ENCODE data around the gene REG4.

Gene REG4

DNA sequence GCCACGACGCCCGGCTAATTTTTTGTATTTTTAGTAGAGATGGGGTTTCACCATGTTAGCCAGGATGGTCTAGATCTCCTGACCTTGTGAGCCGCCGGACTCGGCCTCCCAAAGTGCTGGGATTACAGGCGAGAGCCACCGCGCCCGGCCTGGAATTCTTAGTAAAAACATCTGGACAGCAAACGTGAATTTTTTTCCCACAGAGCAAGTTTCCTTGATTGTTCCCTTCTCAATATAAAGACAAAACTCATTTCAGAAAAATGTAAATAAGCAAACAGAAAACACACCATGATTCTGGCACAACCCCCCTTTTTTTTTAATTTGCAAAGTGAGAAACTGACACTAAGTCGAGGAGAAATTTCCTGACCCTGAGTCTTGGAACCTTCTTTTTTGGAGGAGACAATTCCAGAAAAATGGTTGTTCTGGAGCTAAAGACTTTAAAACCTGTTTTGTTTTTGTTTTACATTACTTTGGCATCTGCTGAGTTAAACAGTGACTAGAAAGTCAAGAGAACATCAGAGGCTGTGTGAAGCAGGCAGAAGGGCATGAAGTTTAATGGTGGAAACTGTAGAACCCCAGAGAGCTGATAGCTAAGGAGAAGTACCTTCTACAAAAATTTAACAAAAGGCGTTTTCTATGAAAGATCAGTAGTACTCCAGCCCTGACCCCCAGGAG, 32.2 kb downstream of the REG4 start:
- no peak for DNase-seq

DNA sequence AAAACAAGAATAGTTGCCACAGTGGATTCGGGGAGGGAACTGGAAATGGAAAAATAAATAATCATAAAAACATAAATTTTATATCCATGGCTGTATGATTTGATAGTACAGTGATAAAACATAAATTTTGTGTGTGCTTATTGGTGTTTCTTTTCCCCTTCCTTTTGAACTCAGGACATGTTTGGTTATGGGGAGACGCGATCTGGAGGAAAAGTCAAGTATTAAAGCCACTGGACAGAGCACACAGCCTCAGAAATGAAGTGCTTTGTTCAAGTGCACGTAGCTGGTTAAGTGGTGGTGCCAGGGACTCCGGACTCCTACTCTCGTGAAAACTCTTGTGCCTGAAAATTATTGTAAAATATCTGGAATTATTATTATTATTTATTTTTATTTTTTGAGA, 32.9 kb downstream of the REG4 start:
- no peak for DNase-seq

GRCh38 chr1:119774746-119775490, 36.3 kb downstream of the REG4 start:
- no peak for DNase-seq

GRCh38 chr1:119773711-119774241, 37.5 kb downstream of the REG4 start:
- no peak for DNase-seq

DNA sequence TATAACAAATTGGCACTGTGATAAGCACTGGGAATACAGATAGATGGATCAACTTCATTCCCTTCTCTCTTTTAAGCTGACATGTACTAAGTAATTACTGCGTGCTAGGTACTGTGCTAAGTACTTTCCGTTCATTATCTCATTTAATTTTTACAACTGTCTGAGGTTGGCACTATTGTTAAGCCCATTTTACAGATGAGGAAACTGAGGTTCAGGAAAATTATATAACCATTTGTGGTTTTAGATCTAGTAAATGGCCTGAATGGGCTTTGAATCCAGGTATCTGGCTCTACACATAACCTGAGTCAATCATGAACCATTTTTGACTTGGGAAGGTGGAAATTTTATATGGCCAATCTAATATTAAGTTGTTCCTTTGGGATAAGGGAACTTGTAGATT, 39.0 kb downstream of the REG4 start:
- DNase-seq: no peak

DNA sequence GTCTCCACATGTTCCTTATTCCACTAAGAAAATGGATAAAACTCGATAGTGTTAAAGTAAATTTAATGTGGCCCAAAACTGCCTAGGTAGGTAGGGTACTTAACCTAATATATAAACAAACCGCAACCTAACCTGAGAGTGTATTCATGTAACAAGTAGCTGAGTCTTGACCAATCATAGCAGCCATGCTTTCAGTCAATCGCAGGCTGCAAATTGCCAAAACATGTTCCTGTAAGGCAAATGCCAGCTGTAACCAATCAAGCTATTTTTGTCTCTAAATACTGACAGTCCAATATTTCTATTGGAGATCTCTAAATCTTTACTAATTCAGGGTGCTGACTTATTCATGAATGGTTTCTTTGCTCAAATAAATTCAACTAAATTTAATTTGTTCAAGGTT, 39.5 kb downstream of the REG4 start:
- DNase-seq: no peak

GRCh38 chr1:119771016-119771415, 40.2 kb downstream of the REG4 start:
- no peak for DNase-seq

- DNase-seq: no peak
Measured at GRCh38 chr1:119768778-119769177, 42.5 kb downstream of the REG4 start, which contains the start of gene HMGCS2. HMGCS2 (minus strand) TSS chr1:119768905; CDS start chr1:119768844, 61 bp downstream.

DNA sequence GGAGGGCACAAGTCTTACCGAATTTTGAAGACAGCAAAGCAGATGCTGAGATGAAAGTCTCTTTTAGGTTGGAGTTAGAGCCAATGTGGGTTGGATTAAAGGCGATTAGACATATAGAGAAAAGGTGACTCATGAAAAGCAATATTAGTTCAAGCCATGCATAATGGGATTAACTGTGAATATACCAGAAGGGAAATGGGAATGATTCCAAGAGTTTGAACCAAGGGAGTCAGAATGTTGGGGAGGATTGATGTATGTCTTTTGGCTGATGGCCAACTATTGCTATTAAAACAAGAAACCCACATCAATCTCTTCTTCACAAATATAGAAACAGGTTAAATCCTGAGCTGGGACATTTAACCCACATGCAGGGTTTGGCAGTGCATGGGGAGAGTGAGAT, 43.8 kb downstream of the REG4 start:
- DNase-seq: no peak

GRCh38 chr1:119766374-119766794, 44.9 kb downstream of the REG4 start:
- no peak for DNase-seq

DNA sequence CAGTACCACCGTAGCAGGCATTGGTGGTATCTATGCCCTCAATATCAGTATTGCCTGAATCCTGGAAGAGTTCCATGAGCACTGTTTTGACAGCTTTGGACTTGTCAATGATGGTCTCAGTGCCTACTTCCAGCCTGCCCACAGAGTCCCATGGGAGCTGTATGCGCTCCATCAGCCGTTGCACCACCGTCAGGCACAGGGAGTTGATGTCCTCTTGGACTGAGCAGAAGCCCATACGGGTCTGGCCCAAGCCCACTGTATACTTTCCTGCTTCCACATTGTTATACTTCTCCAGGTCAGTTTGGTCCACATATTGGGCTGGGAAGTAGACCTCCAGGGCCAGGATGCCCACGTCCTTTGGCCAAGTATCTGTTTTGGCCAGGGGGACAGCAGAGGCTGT, 47.0 kb downstream of the REG4 start:
- no peak for DNase-seq

DNA sequence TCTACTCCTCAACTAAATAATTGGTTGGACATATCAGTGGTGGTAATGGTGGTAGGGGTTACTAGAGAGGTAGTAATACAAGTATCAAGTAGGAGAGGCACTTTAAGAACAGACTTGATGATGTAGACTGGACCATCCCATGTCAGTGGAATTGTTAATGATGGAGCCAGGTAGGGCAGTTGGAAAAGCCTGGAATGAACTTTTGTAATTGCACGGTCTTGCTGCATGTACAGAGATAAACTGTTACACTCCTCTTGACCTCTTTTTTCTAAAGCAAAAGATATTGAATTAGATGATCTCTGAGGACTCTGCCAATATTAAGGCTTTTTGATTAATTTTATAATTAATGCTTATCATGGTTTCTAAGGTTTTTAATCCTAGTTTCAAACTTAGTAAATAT, 48.3 kb downstream of the REG4 start:
- DNase-seq: no peak

DNA sequence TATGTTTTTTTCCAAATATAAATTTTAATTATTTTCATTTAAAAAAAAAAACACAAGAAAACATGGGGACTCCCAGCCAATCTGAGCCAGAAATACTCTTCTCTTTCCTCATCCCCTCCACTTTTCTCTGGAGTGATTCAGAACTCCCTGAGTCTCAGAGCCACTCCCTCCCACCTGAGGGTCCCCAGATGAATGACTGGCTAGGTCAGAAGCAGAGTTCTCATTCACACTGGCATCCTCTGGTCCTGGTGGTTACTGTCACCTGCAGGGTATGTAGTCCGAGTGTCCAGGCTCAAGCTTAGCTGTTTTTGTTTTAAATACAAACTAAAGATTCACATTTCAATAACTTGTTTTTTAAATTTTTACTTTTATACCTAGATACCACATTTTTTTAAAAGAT, 48.9 kb downstream of the REG4 start:
- no peak for DNase-seq

DNA sequence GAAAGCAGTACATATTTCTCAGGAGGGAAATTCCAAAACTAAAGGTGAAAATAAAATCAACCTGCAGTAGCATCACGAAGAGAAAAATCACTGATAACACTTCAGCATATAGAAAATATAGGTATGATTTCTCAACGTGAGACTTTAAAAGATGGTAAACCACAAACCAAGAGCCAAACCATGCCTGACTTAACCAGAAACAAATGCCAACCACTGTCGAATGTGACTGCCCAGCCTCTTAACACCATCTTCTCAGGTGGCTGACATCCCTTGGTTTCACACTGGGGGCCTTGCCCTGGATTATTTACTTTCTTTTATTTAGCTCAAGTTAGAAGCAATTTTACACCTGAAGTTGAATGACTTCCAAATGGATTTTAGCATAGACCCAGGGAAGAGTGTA, 52.7 kb downstream of the REG4 start:
- DNase-seq: no peak

DNA sequence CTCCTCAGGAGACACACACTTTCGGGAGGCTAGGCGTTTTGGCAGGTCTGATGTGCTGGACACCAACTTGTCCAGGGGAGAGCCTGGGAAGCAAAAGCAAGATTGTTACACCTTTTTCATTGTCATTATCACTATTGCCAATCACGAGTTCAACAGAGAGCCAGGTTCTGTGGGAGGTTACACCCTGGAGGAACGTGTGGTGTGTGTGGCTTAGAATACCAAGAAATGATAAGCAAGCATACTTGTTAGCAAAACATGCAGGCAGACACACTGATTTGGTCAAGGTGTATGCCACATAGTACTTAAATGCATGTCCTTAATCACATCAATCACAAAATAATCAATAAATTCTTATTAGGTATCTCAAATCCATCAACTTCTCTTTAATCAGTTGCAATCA, 58.7 kb downstream of the REG4 start:
- no peak for DNase-seq

DNA sequence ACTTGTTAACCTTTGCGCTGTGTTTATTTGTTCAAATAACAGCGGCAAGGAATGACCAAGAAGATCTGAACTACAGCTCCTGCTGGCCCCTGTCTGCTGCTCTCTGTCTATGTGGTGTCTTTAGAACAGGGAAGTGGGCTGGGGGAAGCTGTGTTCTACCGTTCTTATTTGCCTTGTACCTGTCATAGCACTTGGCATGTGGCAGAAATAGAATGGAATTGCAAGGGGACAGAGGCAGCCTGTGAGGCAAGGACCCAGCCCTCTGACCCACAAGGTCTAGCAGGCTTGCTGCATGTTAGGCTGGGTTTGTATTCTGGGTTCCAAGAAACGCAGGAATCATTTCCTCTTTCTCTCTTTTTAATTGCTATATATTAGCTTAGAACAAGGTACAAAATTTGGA, 63.2 kb downstream of the REG4 start:
- no peak for DNase-seq

DNA sequence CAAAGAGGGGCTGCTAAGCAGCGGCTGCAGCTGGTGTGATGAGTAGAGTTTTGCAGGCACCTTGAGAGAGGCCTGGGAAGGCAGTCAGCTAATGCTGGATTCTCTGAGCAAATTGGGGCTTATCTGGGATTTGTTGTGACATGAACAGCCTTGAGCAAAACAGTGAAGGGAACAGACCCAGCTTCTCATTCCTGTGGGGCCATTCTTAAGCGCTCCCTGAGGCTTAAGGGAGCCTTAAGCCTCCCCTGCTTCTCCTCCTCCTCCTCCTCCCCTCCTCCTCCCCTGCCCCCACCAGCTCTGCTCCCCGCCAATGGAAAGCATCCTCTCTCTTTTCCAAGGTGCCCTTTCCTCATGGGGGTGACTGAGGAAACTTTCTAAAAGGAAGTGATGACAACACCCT, 63.8 kb downstream of the REG4 start:
- no peak for DNase-seq

DNA sequence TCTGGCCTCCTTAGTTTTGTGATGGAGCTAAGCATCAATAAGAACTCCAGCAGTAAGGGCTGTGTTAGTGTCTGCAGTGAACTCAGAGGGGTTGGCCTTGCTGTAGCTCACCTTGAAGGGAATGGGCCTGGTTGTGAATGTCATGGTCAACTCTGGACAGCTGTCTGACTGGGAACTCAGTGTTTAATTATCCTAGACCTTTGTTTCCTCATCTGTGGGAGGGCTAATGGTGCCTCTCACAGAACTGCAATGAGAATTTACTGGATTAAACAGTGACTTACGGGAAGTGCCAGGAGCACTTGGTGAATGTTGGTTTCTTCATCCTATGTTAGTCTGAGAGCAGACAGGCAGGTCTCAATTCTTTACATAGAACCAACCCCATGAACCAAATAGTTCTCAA, 66.2 kb downstream of the REG4 start:
- DNase-seq: no peak

GRCh38 chr1:119744598-119744942, 66.7 kb downstream of the REG4 start:
- DNase-seq: no peak

Data from amniotic stem cell (primary cell).